HG03064 (cell line): ENCODE results near the gene HMCN1.
"Not testable (repeated sequence)": the region's sequence is repeated elsewhere in the genome, so short reads cannot be mapped to it uniquely, and the experiment has no call there.

Experiments used
- ATAC-seq: cut with Tn5 transposase; IDR thresholded peaks from one replicate; pipeline ENCODE4 v1.9.1; 2021; ENCODE audit warnings: low read depth; ENCODE audit not compliant: unreplicated experiment

The HMCN1 gene

DNA sequence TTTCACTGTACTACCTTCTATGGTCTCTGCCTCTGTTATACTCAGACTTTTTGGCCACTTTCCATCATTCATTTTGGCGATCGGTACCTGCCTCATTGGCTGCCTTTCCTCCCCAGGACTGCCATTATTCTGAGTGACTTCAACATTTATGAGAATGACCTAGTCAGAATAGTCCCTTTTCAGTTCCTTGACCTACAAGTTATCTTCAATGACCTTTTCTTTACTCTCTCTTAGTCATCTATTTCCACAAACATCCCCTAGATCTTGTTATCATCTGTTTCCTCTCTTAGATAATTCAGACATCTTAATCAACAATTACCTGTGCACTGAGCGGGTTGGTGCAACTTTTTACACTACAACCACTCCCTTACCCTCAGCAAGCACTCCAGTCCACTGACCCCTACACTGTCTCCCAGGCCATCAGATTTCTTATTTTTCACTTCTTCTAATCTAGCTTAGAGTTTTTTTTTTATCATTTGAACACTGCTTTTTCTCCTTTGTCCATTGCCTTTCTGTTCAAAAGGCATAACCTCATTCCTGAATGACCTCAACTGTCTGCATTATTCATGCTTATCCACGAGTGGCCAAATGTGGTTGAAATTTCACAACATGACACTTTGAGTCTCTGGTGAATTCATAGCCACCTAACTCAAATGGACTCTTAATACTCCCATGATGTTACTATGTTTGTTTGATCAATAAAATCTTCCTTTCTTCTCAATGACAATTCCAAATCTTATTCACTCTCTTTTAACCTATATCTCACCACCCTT is 112.7 kb downstream of the HMCN1 start:
- no peak for ATAC-seq

DNA sequence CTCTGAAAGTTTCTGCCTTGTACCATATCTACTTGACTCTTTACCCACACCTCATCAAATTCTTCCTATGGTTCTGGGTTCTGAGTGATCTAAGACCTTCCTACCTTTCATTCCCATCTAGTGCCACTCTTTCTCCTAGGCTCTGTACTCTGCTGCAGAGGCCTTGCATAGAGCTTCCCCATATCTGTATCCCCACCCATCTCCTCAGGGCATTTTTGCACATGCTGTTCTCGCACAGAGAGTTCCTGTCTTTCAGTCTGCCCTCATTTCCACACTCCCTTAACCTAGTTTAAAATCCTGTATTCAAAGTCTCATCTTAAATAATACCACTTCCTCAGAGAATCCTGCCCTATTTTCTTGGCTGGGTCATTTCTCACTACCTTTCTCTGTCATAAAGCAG is 114.8 kb downstream of the HMCN1 start:
- no peak for ATAC-seq

DNA sequence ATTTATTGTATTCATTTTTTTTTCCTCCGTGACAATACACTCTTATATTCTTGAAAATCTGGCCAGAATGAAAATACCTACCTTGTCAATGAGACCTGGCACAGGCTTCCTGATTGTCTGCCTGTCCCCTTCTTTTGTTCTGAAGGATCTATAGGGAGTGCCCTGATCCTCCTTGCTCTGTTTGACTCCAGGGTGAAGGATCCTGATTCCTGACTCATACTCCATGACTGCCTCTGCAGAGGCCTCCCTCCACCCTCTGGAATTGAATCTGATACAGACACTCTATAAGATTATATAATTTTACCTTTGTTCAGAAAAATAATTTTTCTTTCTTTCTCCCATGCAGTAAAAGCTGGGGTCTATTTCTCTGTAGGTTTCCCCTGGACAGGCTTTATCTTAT is 116.2 kb downstream of the HMCN1 start:
- no peak for ATAC-seq

DNA sequence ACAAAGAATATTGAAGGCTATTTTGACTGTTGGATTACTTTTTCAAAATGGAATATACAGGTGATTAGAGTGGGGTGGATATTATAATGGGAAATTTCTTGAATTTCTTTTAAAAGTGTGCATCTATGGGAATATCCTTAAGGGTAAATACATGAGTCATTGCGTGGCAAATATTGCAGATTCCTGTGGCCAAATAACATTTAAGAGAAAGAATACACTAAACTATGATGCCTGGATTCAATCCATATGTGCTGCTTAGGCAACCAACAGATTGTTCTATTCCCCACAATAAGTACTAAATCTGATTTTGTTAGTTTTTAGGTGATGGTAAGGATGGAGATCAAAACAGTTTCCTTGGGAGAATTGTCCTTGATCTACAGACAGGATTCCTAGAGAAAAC is 119.5 kb downstream of the HMCN1 start:
- ATAC-seq, result no peak

DNA sequence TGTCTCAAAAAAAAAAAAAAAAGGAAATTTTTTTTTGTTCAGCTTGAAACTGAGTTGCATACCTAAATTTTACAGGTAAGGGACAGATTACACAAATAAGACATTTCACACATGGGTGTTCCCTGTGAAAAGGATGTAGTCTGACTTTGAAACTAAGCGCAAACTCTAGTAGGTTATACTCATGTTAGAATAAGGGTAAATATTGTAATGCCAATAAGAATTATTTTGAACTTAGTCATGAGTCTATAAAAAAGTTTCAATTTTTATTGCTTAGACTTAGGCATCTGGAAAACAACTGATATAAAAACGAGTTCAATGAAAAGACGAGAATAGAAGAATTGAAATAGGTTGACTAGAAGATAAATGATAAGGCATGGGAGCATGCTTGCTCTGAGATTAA is 122.3 kb downstream of the HMCN1 start:
- no peak for ATAC-seq

DNA sequence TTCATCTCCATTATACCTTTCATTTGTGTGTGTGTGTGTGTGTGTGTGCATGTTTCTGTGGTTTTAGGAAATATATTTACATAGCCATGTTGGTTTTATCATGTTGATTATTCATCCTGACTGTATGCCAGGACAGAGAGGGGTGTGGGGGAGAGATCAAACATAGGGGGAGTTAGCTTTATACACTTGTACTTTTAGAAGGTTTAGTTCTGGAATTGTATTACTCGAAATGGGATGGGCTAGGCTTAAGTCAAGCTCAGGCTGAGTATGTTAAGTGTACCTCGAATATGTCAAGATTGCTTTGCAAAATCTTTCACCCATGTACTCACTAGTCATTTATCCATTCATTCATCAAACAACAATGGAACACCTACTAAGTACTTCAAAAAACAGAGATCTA is 123.3 kb downstream of the HMCN1 start:
- ATAC-seq, result no peak

DNA sequence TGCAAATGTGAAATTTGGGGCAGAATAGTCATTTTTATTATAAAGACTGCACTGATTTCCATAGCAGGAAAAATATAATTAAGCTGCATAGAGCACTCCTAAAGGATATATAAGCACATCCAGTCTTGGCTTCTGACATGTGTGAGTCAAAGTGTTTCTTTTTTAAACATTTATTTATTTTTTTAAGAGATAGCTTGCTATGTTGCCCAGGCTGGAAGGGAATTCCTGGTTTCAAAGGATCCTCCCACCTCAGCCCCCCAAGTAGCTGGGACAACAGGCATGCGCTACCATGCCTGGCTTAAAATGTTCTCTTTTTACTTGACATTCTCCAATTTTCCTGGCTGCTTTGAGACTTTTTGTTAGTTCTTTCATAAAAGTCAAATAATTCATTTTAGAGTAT is 126.1 kb downstream of the HMCN1 start:
- no peak for ATAC-seq

DNA sequence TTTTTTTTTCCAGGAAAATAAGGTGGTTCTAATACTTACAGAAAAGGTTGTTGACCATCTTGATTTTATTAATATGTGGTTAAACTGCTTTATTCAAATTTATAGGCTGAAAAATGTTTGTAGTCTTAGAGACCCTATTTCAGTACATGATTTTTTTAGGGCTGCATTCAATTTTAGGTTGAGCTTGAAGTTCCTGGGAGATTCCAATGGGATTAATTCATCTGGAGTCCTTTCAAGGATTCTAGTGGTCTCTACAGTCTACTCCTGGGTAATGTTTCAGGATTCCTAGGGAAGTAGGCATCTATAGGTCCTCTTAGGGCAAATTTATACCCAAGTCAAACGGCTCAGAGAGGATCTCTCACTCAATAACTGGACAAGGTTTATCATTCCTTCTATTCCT is 126.7 kb downstream of the HMCN1 start:
- ATAC-seq, result no peak

DNA sequence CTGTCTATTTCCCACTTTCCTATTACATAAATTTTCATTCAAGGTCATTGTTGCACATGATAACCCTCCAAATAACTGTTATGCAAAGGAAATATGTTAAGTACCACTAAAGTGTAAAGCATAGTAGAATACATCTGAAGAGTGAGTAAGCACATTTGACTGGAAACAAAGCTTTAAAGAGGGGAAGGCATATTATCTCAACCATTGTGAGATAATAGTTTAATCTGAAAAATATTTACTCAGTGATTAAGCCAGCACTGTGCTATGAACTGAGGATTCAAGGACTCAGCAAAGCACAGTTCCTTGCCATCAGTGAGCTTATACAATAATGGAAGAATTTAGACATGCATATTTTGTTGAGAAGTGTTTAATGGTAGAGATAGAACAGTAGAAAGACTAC is 127.4 kb downstream of the HMCN1 start:
- ATAC-seq, result no peak

DNA sequence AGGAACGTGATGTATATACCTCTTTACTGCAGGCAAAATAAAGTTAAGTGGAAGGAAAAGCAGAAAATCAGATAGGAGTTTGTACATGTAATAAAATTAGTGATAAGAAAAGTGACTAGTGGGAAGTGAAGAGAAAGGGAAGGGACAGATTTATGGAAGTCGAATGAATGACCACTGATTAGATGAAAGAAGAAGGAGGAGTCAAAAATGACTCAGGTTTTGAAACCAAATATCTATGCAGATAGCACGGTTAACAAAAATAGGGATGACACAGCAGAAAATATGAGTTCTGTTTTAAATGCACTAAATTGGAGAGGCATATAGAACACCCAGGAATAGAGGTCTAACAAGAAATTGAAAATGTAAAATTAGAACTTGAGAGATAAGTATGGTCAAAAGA is 128.0 kb downstream of the HMCN1 start:
- ATAC-seq, result no peak

DNA sequence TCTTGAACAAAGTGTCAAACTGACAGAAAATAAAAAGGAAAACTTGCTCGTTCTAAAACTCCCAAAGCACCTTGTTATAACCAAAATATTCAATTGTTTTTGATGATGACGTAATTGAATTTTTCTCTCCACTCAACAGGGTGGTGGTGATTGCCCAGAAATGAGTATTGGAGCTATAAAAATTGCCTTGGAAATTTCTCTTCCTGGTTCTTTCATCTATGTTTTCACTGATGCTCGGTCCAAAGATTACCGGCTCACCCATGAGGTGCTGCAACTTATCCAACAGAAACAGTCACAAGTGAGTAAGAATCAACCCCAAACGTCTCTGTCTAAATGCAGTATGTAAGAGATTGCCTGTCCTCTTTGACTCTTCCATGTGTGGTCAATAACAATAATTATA is 130.1 kb downstream of the HMCN1 start:
- no peak for ATAC-seq

DNA sequence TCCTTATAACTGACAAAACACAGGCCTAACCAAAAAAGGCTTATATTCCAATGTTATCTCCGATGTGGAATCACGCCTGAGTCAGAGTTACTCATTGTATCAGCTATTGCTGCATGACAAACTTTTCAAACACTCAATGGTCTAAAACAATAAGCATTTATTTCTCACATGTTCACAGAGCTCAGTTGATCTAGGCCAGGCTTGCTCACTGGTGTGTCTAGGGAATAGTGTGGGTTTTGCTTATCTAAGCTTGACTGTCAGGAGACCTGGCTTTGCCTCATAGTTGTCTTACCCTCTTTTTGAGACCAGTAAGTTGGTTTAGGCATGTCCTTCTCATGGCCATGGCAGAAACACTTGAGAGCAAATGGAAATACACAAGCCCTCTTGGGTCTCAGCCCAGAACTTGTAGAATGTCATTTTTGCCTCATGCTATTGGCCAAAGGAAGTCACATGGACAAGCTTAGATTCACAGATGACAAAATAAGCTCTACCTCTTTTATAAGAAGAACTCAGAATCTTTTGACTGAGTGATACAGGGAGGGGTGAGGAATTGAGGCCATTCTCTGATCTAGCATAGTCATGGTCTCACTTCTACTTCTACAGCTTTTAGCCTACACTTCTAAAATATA is 130.8 kb downstream of the HMCN1 start:
- no peak for ATAC-seq

DNA sequence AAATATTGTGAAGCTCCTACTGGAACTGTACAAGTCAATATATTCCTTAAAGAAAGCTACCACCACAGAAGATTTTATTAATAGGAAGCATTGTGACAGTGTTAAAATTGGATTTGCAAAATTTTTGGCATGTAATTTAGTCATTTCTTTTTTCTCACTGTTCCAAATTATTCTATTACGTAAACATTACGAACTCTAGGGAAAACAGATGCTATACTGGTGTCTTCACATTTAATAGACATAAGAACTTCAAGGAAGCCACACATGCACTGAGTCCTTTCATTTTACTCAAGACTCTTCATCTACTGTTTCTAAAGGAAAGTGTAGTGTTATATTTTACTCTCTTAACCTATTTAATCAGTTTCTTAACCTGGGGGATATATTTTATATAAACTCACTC is 135.4 kb downstream of the HMCN1 start:
- ATAC-seq, result no peak

DNA sequence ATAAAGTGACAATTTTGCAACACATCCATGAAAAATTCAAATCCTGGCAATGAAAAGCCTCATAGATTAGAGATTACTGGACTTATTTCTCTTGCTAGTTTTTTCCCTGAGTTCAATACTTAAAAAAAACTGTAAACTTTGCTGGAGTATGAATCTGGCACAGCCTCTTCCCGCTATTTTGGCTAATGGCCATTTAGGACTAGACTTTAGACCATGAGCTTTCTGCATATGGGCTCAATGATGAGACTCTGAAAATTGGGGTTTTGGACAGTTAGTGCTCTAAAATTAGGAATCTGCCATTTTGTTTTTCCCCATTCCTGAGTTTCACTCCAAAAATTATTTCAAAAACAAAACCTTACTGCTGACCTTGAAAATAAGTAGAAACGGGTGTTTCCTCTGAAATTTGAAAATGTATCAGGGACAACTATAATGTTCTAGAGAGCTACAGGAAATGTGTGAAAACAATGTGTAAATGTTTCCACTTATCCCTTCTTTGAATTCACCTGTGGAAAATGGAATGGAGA is 137.5 kb downstream of the HMCN1 start:
- ATAC-seq, result no peak

DNA sequence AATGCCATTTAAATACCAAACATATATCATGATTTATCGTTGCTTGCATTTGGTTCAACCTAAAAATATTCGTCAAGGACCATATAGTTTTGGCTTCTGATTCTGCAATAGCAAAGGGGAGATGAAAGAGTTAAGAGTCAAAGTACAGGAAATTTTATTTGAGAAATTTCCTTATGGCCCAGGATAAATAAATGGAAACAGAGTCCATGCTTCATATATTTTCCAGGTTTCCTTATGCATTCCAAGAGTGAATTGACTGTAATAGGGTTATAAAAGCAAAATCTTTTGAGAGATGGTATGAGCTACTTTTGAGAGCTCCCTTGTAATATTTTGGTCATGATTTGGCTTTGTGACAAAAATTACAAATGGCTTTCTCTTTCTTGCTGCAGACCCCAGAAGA is 140.1 kb downstream of the HMCN1 start:
- ATAC-seq, result no peak

DNA sequence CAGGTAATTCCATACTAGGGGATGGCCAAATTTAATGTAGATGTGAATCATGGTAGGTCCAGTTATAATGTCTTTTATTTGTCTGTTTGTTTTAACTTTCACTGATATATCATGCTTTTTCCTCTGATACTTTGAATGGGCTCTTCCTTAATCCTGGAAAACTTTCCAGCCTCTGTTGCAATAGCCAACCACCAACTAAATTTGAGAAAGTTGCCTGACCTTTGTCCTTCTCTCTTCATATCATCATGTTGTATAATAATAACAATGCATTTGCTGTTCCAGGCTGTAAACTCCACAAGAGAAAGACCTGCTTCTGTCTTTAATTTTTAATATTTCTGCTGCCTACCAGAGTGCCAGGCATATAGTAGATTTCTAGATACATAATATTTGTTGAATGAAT is 146.1 kb downstream of the HMCN1 start:
- no peak for ATAC-seq

DNA sequence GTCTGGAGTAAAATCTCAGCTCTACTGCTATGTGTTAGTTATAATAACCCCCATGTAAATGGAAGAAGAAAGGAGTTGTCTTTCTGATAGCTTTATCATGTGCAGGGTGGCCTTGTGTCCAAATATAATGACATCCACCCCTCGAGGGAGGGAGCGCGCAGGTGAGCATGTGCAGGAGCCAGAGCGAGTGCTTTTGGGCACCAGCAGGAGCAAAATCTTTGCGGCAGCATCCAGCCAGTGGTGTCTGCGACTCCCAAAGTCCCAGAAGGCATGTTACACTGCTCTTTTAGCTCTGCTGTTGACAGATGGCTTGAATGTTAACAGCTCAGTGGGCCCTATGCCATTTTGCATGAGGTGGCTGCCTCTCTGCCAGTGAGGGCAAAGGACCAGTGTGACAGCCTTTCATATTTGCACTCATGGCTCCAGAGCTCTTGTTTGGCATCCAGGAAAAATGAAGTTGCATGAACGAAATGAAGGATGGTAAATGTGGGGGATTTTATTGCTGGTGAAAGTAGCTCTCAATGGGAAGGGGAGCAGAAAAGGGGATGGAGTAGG is 146.7 kb downstream of the HMCN1 start:
- ATAC-seq, result no peak

DNA sequence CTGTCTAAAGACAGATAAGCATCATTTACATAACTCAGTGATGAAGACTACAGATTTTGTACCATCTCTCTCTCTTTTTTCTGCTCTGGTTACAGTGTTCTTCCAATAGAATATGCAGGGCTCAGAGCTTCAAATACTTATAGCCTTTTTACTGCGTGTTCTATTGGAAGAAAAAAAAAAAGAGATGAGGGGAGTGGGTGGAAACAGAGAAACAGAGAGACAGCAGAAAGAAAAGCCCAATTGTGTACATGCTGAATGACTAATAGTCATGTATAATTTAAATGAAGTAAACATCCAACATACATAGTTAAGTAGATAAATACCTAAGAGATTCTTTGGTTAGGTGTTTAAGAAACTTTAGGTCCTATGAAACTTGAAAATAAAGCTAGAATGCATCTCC is 151.9 kb downstream of the HMCN1 start:
- no peak for ATAC-seq

DNA sequence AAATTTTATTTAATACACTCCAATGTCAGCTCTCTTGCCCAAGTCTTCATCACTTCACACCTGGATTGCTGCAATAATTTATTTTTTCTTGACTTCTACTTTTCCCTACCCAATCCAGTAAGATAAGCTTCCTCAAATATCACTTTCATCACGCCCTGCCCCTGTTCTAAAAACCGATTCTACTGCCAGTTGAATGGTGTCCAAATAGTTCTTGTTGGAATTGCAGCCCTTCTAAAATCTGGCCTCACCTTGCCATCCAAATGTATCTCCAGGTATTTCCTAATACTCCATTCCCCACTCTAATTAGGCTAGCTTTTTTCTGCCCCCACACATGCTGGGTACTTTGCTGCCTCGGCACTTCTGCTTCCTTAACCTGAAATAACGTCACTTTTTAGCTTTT is 152.5 kb downstream of the HMCN1 start:
- ATAC-seq, result no peak

DNA sequence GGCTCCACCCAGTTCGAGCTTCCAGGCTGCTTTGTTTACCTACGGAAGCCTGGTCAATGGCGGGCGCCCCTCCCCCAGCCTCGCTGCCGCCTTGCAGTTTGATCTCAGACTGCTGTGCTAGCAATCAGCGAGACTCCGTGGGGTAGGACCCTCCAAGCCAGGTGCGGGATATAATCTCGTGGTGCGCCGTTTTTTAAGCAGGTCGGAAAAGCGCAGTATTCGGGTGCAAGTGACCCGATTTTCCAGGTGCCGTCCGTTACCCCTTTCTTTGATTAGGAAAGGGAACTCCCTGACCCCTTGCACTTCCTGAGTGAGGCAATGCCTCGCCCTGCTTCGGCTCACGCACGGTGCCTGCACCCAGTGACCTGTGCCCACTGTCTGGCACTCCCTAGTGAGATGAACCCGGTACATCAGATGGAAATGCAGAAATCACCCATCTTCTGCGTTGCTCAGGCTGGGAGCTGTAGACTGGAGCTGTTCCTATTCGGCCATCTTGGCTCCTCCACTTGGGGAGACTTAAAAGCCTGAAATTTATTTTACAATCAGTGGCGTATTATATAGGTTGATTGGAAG is 158.7 kb downstream of the HMCN1 start:
- ATAC-seq, result not testable (repeated sequence)

DNA sequence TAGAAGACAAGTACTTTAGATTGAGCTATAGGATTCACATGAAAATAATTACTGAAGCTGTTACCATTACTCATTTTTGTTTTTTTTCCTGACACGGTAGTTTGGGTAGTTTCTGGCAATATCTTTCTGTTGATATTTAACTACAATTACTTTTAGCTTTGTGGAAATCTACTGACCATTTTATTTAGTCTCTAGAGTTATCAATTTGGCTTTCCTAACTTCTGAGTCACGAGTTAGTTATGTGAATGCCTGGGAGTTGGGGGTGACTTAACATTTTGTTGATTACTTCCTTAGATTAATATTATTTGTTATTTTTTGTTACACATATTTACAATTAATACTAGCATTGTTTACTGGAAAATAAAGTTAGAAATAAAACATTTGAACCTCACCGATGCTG is 160.6 kb downstream of the HMCN1 start:
- ATAC-seq, result no peak
